SK-MEL-5 (cell line): ENCODE data around the gene PPP1R9A. TPM values are rescaled to one million over a fixed set of nuclear protein-coding genes. Genes with fewer than 3 reads are reported as not detected.

Experiments
- DNase-seq: peaks from one replicate; pipeline ENCODE4 v3.0.0-alpha.2; 2016; ENCODE audit warnings: low read depth, low spot score
- in situ Hi-C: cut with HindIII; loops from 2 replicates; pipeline ENCODE4 v1.10.0; 2016; ENCODE audit warnings: low sequenced_read_pairs, high pct_unique_total_duplicates, low pct_unique_long_range_greater_than_20kb
- total RNA-seq: library from RNA; depleted of rRNA; stranded (reverse); fragments of >200 nt; shearing (Covaris generic); gene quantifications from 2 replicates; pipeline ENCODE4 v1.2.3, GENCODE V29; 2014

PPP1R9A gene
- total RNA-seq, 1 experiment from 2014 or later = 3.0 TPM

DNA sequence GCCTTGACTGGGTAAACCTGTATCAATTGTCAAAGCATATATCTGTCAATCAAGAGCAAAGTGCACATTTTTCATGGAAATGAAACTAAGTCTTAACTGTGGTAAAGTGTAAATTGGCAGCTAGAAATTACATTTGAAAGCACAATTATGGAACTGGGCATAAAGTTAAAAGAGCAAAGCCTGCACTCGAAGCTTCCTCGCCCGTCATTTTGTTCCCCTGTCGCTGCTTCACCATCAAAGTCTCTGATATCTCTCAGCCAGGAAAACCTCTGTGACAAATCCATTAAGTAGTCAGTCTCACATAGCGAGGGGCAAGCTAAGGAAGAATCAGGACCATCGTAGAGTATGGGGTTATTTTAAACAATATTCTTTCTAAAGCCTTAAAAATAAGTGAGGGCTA lies 389.1 kb downstream of the PPP1R9A start:
- in situ Hi-C loops = no loop called here

DNA sequence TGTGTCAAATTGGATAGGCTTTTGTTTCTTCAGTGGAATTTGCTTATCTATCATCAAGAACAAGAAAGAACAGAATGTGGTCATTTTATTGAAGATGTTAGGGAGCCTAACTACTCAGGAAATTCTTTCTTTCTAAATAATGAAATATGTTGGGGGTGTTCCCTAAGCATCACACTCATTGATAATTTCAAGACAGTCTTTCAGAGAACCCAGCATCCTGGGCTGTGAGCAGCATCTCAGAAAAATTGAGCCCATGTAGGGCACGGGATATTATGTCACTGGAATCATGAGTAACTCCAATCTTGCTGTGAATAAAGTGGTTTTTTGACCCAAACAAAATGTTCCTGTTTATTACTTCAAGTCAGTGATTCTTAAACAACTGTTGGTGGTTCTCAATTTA lies 389.6 kb downstream of the PPP1R9A start:
- DNase-seq = no peak
- in situ Hi-C loops = no loop called here

More for the DNA sequence above, 389.1 kb downstream of the PPP1R9A start:
- no peak for DNase-seq

DNA sequence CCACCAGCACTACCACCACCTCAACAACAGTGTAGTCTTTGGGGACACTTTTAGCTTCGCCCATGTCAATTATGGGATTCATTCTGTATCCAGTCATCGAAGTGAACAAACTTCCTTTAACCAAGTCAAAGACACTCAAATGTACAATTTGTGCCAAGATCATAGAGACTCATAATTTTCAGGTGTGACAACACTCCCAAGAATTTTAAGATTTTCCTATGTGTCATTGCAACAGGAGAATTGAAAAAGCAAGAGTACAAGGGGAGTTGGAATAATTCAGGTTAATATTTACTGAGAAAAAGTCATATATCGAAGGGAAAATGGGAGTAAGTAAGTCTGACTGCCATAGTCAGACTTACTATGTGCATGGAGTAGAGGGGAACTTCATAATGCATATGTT lies 390.7 kb downstream of the PPP1R9A start:
- no peak for DNase-seq
- in situ Hi-C loops = no loop called here

DNA sequence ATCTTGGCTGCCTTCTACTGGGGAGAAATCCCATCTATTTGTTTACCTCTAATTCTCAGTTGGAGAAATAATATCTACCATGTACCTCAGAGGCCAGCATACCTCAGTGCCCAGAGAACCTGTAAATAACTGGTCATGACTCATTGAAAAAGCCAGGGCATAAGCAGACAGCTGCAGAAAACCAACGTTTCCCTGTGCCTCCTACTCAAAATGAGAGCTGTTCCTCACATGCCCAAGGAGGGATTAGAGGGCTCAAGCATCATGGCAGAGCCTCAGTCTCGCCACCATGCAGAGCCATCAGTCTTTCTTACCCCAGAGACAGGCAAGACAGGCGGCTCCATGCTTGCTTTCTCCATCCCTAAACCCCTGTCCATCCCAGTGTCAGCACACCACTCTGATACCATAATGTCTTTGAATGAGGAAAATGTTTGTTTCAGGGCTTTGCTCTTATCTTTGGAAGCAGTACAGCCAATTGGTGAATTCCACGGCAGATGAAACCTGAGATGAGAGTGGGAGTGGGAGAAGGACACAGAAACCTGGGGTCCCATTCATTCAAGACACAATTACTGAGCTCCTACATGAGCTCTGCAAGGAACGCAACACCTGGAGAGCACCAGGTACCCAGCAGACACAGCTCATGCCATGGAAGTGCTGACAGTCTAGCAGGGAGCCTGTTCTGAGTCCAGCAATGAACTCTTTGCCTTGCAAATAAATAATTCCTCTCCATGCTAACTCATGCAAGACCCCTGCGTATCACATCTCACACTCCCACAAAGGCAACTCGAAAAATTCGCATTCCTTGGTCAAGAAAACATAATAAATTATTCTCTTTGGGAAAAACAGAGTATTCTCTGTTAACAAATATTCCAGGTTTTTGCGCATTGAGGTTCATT lies 395.9 kb downstream of the PPP1R9A start:
- DNase-seq = no peak

DNA sequence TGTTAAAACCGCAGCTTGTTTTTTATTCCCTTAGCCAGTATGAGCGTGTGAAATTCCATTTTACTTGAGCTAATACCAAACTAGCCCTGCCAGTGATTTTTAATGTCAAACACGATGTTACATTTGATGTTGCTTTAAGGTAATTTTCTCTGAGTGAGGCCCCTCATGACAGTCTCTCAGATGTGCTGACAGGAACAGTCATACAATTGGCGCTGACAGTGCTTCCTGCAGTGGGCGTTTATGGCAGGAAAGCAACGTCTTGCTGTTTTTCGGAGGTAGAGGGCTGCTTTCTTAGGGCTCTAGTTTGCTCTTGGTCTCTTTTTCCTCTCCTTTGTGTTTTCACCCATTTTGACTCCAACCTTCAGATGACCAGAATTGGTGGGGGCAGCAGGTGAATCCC lies 397.6 kb downstream of the PPP1R9A start:
- in situ Hi-C loops = no loop called here
- DNase-seq = no peak

More for the DNA sequence above, 395.9 kb downstream of the PPP1R9A start:
- in situ Hi-C loops = no loop called here

DNA sequence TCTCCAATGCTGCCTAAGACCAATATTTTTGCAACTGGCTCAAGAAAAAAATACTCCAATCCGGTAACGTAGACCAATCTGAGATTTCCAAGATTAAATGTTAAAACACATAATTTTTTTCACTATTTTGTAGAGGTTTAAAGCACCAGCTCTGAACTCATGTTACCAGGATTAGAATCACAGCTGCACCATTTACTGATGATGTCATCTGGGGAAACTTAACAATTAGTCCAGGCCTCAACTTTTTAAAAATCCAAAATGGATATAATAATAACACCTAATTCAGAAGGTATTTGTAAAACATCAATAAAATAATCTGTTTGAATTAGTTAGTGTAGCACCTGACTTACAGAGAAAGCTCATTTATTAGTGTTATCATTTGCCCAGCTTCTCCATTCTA lies 402.6 kb downstream of the PPP1R9A start:
- in situ Hi-C loops = no loop called here
- no peak for DNase-seq

DNA sequence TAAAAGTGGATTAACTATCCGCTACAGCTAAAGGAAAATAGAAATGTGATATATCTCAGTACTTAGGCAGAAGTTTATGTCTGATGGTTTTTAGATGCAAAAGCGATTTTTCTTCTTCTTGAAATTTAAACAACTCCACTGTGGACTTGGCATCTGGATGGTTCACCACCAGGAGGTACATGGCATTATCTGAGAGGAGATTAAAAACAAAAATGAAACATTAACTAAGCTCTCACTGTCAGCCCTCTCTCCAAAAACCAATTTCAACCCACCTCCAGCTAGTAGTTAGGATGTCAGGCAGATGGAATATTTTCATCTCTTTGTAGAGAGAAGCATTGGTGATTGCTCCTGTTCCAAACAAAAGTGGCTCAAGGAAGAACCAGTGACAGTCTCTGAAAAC lies 404.0 kb downstream of the PPP1R9A start:
- in situ Hi-C loops = no loop called here
- no peak for DNase-seq

DNA sequence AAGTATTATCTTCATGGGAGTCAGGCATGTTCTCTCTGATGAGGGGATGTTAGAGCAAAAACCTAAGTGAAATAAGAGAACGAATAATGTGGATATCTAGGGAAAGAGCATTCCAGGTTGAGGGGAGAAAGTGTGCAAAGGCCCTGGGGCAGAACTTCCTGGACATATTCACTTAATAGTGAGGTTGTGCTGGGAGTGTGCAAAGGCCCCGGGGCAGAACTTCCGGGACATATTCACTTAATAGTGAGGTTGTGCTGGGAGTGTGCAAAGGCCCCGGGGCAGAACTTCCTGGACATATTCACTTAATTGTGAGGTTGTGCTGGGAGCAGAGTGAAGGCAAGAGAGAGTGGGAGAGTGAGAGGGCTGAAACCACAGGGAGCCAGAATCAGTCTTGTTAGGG lies 405.2 kb downstream of the PPP1R9A start:
- DNase-seq = no peak
- in situ Hi-C loops = no loop called here

DNA sequence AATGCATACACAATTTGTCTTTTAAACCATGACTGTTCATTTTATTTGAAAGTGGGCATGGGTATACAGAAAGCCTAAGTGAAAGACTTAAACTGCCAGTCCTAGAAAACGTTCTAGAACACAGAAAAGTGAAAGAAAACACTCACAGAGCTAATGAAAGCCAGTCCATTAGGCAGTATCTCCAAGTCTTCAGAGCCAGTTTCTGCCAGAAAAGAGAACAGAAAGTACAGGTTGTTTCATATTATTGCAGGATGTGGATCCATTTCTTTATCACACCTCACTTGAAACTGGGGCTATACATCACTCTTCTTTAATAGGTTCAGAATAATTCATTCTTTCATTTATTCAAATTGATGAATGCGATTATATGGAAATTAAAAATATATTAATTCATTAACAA lies 409.2 kb downstream of the PPP1R9A start:
- no peak for DNase-seq
- in situ Hi-C loops = no loop called here

DNA sequence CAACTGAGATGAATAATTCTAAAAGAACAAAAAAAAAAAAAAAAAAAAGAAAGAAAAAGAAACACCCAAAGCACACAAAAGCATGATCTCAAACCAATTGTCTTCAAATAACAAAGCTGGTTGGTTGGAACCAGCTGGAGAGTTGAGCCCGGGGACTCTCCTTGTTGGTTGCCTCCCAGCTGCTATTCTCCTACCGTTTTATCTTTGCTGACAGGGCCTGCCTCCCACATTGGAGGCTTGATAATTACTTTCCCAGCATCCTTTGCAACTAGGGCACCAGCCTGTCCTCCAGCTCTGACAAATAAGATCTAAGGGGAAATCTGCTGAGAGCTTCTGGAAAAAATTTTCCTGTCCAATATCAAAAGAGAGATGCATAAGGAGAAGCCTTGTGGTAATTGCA lies 410.2 kb downstream of the PPP1R9A start:
- DNase-seq = no peak
- in situ Hi-C loops = no loop called here

DNA sequence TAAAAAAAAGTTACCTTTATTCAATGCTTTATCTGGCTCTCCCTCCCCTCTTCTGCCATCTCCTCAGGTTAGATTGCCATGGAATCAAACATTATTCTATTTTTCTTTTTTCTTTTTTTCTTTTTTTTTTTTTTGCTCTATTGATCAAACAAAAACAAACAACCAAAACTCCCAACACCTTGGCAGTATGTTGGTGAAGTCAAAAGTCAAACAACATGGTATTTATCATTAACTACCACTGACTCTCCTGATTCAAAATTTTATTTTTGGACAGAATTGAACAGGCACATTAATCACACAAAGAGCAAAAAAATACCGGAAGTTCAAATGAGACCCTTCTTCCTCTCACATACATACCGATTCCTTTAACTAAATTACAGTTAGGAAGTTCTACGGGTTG lies 410.6 kb downstream of the PPP1R9A start:
- DNase-seq = no peak
- in situ Hi-C loops = no loop called here

DNA sequence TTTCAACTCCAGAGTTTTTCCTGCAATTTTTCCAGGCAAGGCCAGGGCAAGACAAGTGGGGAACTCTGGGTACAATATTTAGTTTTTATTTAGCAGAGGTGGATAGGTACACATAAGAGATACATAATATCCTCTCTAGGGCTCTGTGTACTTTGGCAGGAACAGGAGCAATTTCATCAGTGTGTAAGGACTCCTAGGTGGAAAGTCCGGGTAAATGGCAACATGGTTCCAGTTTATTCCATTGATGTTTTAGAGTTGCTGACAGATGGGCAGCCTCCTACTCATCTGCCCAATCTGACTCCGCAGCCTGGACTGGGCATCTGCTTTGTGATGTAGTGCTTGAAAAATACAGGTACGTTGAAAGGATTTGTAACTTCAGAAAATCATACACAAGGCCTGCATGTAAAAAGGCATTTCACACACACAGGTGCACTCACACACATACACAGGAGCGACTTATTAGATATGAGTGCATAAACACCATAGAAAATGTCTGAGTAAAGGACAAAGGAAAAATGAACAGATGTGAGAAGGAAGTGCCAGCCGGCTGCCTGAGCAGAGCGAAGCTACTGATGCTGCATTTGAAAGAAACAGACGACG lies 411.2 kb downstream of the PPP1R9A start:
- DNase-seq = no peak
- in situ Hi-C loops = no loop called here

DNA sequence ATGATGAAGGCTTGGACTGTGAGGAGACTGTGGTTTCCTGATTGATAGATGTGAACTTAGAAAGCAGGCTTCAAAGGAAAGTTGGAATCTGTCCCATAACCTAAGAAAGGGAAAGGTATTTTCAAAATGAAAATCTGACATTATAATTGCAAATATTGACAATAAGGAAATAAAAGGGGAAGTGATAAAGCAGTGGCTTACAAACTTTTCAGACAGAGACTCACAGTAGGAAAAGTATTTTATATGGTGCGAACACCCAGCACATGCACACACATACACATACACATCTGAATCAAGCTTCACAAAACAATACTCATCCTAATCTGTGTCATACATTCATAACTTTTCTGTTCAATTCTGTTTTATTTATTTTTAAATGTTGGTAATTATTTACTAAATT lies 412.2 kb downstream of the PPP1R9A start:
- DNase-seq = no peak
- in situ Hi-C loops = no loop called here

DNA sequence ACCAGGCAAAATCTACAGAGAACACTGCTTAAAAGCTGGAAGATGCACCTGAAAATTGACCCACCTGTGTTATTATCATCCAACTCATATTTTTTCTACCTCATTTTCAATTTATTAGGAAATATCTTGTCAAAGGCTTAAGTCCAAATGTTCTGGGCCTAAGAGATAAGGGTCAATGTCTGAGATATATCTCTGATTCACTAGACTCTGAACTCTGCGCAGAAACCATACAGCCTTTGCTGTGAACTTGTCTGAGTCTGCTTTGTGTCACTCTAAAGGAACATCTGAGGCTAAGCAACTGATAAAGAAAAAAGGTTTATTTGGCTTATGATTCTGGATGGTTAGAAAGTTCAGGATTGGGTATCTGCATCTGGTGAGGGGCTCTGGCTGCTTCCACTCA lies 413.3 kb downstream of the PPP1R9A start:
- in situ Hi-C loops = no loop called here

DNA sequence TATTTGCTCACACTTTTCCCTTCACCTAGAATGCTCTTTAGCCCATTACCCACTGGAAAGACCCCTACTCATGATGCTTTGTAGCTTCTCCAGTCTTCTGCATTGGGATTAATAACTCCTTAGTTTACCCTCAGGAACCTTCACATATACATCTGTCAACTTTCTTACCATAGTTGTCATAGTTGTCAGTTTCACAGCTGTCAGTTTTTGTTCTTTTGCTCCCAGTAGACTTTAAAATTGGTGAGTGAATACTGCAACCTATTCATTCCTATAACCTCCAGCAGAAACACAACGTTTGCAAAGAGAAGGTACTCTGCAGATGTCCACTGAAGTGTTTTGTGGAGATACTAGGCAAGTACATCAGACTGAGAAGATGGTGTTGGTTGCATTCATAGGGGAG lies 414.3 kb downstream of the PPP1R9A start:
- in situ Hi-C loops = no loop called here

More for the DNA sequence above, 413.3 kb downstream of the PPP1R9A start:
- no peak for DNase-seq

DNA sequence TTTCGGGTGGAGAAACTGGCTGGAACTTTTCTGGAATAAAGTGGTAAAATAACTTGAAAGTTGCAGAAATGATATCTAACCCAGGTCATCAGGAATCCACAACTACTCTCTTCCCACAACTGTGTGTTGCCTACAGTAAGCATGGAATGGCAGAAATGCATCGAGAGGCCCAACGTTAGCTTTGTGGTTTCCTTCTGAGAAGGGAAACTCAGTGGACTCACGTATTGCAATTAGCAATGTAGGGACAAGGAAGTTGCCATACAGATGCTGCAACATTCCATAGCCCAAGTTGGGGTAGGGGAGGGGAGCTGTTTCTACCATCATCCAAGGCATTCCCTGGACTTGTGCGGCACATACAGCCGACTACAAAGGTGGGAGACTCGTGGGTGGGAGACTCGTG lies 415.0 kb downstream of the PPP1R9A start:
- in situ Hi-C loops = no loop called here
- no peak for DNase-seq

More for the DNA sequence above, 414.3 kb downstream of the PPP1R9A start:
- no peak for DNase-seq

DNA sequence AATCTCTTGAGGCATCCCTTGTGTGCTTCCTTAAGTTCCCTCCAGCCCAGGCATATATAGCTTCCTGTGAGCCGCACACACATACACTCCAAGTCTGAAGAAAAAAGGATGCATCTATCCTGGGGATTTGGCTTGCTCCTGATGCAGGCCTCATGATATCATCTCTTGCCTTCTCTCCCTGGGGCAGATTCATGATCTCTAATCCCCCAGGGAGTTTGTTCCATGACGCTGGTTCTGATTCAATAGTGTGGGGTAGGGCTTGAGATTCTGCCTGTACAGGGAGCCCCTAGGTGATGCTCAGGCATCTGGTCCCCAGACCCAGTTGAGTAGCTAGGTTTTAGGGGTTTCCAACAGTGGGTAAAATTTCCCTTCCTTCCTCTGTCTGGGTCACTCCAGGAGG lies 415.5 kb downstream of the PPP1R9A start:
- DNase-seq = peak; percentile 36
- in situ Hi-C loops = no loop called here

DNA sequence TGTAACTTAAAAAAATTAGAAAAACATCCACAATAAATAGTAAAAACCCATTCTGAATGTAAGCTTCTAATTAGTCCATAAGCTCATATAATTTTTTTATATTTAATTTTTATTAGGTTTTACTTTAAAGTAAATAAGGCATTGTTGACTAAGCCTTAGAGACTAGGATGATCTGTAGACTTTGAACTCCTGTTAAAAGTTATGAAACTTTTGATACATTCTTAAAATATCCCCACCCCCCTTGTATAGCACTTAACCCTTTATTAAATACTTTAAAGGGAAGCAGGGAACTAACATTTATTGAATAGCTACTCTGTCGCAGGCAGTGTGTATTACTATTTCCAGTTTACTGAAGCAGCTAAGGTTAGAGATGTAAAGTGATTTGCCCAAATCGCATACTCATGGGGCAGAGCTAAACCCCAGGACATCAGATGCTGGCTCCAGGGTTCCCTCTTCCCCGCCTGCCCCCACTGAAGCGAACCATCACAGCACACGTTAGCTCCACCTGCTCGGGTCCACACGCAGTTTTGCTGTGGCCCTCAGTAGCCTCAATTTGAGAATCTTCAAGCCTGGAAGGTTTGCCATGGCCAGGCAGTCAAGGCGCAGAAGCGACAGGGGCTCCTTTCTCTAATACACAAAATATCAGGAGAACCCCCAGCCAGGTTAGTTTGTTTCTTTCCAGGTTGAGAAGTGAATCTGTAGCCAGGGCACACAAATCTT lies 416.2 kb downstream of the PPP1R9A start:
- DNase-seq = no peak
- in situ Hi-C loops = no loop called here
